Endometrial microvascular endothelial cells (primary cell): Measurements from ENCODE around the gene ARHGEF28. TPM values are rescaled to one million over a fixed set of nuclear protein-coding genes. Genes with fewer than 3 reads are reported as not detected.

Source experiments
- in situ Hi-C: cut with HindIII; loops from 2 replicates; pipeline ENCODE4 v1.10.0; 2017; ENCODE audit warnings: low sequenced_read_pairs, low pct_unique_long_range_greater_than_20kb; ENCODE audit errors: inconsistent ontology term
- total RNA-seq: library from RNA; depleted of rRNA; stranded (reverse); fragments of >200 nt; gene quantifications from one replicate; pipeline ENCODE4 v1.2.3, GENCODE V29; 2015; ENCODE audit errors: inconsistent ontology term

ARHGEF28 gene
- total RNA-seq, 1 donor from 2014 or later, result 42.9 TPM

- in situ Hi-C loops, result no loop called here
Observed at GRCh38 chr5:73617510-73618279, 8.3 kb upstream of the ARHGEF28 start.

- in situ Hi-C loops, result no loop called here
Observed at GRCh38 chr5:73619606-73620333, 6.2 kb upstream of the ARHGEF28 start.

- in situ Hi-C loops, result no loop called here
Observed at GRCh38 chr5:73620334-73620687, 5.7 kb upstream of the ARHGEF28 start.

- in situ Hi-C loops, result no loop called here
Observed at GRCh38 chr5:73623060-73623459, 2.9 kb upstream of the ARHGEF28 start.

GRCh38 chr5:73623901-73624404, 2.0 kb upstream of the ARHGEF28 start:
- in situ Hi-C loops, result no loop called here

GRCh38 chr5:73624888-73625287, 1.1 kb upstream of the ARHGEF28 start:
- in situ Hi-C loops, result no loop called here

GRCh38 chr5:73625372-73625943, 538 bp upstream of the ARHGEF28 start:
- in situ Hi-C loops, result no loop called here

- in situ Hi-C loops, result no loop called here
Observed at GRCh38 chr5:73626814-73627313, 868 bp downstream of the ARHGEF28 start.

GRCh38 chr5:73629456-73629855, 3.5 kb downstream of the ARHGEF28 start:
- in situ Hi-C loops, result no loop called here

GRCh38 chr5:73630765-73631164, 4.8 kb downstream of the ARHGEF28 start:
- in situ Hi-C loops, result loop anchor here (5.0 kb wide), 1 partner anchor 67 kb away; no protein-coding TSS in a partner anchor

- in situ Hi-C loops, result loop anchor here (5.0 kb wide), 1 partner anchor 66 kb away; no protein-coding TSS in a partner anchor
Observed at GRCh38 chr5:73631500-73631899, 5.5 kb downstream of the ARHGEF28 start.

GRCh38 chr5:73633060-73633459, 7.1 kb downstream of the ARHGEF28 start:
- in situ Hi-C loops, result loop anchor here (5.0 kb wide), 1 partner anchor 64 kb away; no protein-coding TSS in a partner anchor

- in situ Hi-C loops, result no loop called here
Observed at GRCh38 chr5:73636408-73636807, 10.4 kb downstream of the ARHGEF28 start.

GRCh38 chr5:73637565-73637964, 11.6 kb downstream of the ARHGEF28 start:
- in situ Hi-C loops, result no loop called here

GRCh38 chr5:73638344-73639095, 12.5 kb downstream of the ARHGEF28 start:
- in situ Hi-C loops, result no loop called here

- in situ Hi-C loops, result no loop called here
Observed at GRCh38 chr5:73640861-73641320, 14.9 kb downstream of the ARHGEF28 start.

- in situ Hi-C loops, result no loop called here
Observed at GRCh38 chr5:73641811-73642210, 15.8 kb downstream of the ARHGEF28 start.

GRCh38 chr5:73642344-73642743, 16.3 kb downstream of the ARHGEF28 start:
- in situ Hi-C loops, result no loop called here
